ENCODE measurements around the gene TRIM69.

- TF ChIP-seq, protein P1, sequence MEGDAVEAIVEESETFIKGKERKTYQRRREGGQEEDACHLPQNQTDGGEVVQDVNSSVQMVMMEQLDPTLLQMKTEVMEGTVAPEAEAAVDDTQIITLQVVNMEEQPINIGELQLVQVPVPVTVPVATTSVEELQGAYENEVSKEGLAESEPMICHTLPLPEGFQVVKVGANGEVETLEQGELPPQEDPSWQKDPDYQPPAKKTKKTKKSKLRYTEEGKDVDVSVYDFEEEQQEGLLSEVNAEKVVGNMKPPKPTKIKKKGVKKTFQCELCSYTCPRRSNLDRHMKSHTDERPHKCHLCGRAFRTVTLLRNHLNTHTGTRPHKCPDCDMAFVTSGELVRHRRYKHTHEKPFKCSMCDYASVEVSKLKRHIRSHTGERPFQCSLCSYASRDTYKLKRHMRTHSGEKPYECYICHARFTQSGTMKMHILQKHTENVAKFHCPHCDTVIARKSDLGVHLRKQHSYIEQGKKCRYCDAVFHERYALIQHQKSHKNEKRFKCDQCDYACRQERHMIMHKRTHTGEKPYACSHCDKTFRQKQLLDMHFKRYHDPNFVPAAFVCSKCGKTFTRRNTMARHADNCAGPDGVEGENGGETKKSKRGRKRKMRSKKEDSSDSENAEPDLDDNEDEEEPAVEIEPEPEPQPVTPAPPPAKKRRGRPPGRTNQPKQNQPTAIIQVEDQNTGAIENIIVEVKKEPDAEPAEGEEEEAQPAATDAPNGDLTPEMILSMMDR (IDR thresholded peaks at IDR 0.05) = no peak
- no peak for TF ChIP-seq POLR2A (IDR thresholded peaks at IDR 0.05)
Measured at GRCh38 chr15:44715797-44716334, 20.5 kb upstream of the TRIM69 start.
